GM12892 (cell line): Measurements from ENCODE around the gene PPM1L.

Experiments used
- POLR2A ChIP-seq: IDR thresholded peaks from 2 replicates; pipeline ENCODE4 v1.6.1; 2011; ENCODE audit warnings: low read depth, low read length, control low read depth
- POLR2AphosphoS5 ChIP-seq: IDR thresholded peaks from 2 replicates; pipeline ENCODE4 v1.6.1; 2011; ENCODE audit warnings: low read depth, low read length, control low read depth
- TAF1 ChIP-seq: IDR thresholded peaks from 2 replicates; pipeline ENCODE4 v1.6.1; 2011; ENCODE audit warnings: low read depth, mild to moderate bottlenecking, control low read depth, low read length, borderline replicate concordance

DNA sequence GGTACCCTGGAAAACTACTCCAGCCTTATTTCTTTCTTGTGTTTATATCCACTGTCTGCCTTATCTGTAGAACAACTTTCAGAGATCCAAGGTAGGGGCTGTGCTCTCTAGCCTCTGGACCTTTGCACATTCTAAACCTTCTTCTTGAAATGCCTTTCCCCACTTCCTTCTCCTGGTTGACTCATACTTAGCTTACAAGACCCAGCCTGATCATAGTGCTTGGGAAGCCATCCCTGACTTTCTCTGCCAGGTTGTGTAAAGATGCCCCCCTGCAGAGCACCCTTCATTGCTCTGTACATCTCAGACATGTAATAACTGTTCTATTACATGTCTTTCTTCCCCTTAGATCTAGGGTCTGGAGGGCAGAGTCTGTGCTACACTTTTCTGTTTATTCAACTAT lies 50.1 kb downstream of the PPM1L start:
- TF ChIP-seq POLR2A (no peak), TAF1 (no peak), POLR2AphosphoS5 (no peak)
